Activated T-helper 1 cell treated with Interleukin-2 at 50 U/mL for 16 hours (primary cell): ENCODE data around the gene HDGFL2.
"Not testable (repeated sequence)": the region's sequence is repeated elsewhere in the genome, so short reads cannot be mapped to it uniquely, and the experiment has no call there.

Experiments
- DNase-seq: peaks from one replicate; pipeline ENCODE4 v3.0.0-alpha.2; 2020; ENCODE audit warnings: low read depth

Gene HDGFL2

GRCh38 chr19:4516199-4516938 is 44.3 kb downstream of the HDGFL2 start:
- no peak for DNase-seq

GRCh38 chr19:4516939-4517300 is 44.8 kb downstream of the HDGFL2 start:
- DNase-seq, result no peak

- no peak for DNase-seq
Observed at GRCh38 chr19:4517451-4518057, 45.5 kb downstream of the HDGFL2 start.

GRCh38 chr19:4518345-4519171 is 46.5 kb downstream of the HDGFL2 start, which contains the start of gene PLIN4:
PLIN4 (minus strand) TSS chr19:4518486; CDS start chr19:4518272, 214 bp downstream.
- DNase-seq, result no peak

- no peak for DNase-seq
Observed at GRCh38 chr19:4519172-4519496, 47.0 kb downstream of the HDGFL2 start.

GRCh38 chr19:4519521-4520277 is 47.6 kb downstream of the HDGFL2 start:
- DNase-seq, result no peak

GRCh38 chr19:4521170-4521887 is 49.2 kb downstream of the HDGFL2 start:
- no peak for DNase-seq

GRCh38 chr19:4521888-4522242 is 49.8 kb downstream of the HDGFL2 start:
- DNase-seq, result no peak

- no peak for DNase-seq
Observed at GRCh38 chr19:4522291-4523002, 50.4 kb downstream of the HDGFL2 start.

- no peak for DNase-seq
Observed at GRCh38 chr19:4523306-4524110, 51.4 kb downstream of the HDGFL2 start.

GRCh38 chr19:4524808-4525562 is 52.9 kb downstream of the HDGFL2 start:
- peak; percentile 29 for DNase-seq

- DNase-seq, result no peak
Observed at GRCh38 chr19:4525563-4526002, 53.5 kb downstream of the HDGFL2 start.

- not testable (repeated sequence) for DNase-seq
Observed at GRCh38 chr19:4527377-4527776, 55.3 kb downstream of the HDGFL2 start.

GRCh38 chr19:4528843-4529242 is 56.7 kb downstream of the HDGFL2 start:
- no peak for DNase-seq

- no peak for DNase-seq
Observed at GRCh38 chr19:4529924-4530522, 57.9 kb downstream of the HDGFL2 start.

- no peak for DNase-seq
Observed at GRCh38 chr19:4531562-4532165, 59.6 kb downstream of the HDGFL2 start.

- no peak for DNase-seq
Observed at GRCh38 chr19:4533334-4533733, 61.2 kb downstream of the HDGFL2 start.

GRCh38 chr19:4533835-4534424 is 61.8 kb downstream of the HDGFL2 start:
- no peak for DNase-seq
